Measurements from ENCODE around the gene AGBL1. TPM values are rescaled to one million over a fixed set of nuclear protein-coding genes. Genes with fewer than 3 reads are reported as not detected.
A peak's percentile ranks its signal among the peaks of the same experiment; 100 is the strongest.

Gene AGBL1
- total and polyA plus RNA-seq, 8 donors = under 0.01 to 0.18 TPM; not detected in 6

DNA sequence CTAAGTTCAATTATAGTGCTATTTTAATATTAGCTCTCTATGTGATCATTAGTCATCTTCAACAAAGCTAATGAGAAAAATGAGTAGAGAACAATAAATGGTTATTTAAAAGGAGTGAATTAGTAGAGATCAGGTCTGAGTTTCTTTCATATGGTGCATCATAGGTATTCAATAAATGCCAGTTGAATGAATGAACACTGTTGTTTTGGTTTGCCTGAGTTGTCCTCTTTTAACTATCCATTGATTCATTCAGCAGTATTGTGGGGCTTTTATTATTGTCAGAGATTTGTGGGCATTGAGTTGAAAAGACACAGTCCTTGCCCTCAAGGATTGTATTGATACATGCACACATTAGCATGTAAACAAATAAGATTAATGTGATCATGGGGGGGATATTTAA lies 88.2 kb downstream of the AGBL1 start:
- Histone ChIP-seq H3K9me3 (no peaks in the 10 kb centered on the region), H3K4me3 (no peak overlapping the region), H3K4me1 (peaks cover 0 to 6% (median 0%) of the 10 kb centered on the region in 4 donors), H3K27ac (no peak overlapping the region), H3K27me3 (peaks cover 0 to 4% (median 0%) of the 10 kb centered on the region in 3 donors), H3K36me3 (no peaks in the 10 kb centered on the region)
- intact Hi-C loops (cut with DNase I; ENCODE audit: low total_unique reads) = no loop called here
- no peak for DNase-seq
- TF ChIP-seq POLR2A (IDR thresholded peaks at IDR 0.05) (no peak), EP300 (IDR thresholded peaks at IDR 0.05) (no peak), POLR2AphosphoS5 (IDR thresholded peaks at IDR 0.05) (no peak)
- TF ChIP-seq, protein P1, sequence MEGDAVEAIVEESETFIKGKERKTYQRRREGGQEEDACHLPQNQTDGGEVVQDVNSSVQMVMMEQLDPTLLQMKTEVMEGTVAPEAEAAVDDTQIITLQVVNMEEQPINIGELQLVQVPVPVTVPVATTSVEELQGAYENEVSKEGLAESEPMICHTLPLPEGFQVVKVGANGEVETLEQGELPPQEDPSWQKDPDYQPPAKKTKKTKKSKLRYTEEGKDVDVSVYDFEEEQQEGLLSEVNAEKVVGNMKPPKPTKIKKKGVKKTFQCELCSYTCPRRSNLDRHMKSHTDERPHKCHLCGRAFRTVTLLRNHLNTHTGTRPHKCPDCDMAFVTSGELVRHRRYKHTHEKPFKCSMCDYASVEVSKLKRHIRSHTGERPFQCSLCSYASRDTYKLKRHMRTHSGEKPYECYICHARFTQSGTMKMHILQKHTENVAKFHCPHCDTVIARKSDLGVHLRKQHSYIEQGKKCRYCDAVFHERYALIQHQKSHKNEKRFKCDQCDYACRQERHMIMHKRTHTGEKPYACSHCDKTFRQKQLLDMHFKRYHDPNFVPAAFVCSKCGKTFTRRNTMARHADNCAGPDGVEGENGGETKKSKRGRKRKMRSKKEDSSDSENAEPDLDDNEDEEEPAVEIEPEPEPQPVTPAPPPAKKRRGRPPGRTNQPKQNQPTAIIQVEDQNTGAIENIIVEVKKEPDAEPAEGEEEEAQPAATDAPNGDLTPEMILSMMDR (IDR thresholded peaks at IDR 0.05) = no peak

DNA sequence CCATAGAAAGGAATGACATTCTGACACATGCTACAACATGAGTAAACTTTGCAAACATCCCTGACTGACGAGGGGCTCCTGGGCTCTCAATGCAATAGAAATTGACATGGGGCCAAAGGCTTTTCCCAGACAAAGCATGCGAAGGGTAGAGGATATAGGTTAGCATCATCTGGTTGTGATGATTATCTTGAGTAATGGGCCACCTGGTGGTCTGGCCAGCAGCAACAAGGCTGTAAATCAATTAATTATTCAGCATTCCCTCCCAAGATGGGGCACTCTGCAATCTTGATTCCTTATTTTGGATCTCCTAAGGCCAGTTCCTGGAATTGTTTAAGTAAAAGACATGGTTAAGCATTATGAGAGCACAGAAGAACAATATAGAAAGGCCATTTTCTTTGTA lies 99.2 kb downstream of the AGBL1 start:
- intact Hi-C loops (cut with DNase I; ENCODE audit: low total_unique reads) = no loop called here
- no peaks in the 10 kb centered on the region for H3K27me3 ChIP-seq

DNA sequence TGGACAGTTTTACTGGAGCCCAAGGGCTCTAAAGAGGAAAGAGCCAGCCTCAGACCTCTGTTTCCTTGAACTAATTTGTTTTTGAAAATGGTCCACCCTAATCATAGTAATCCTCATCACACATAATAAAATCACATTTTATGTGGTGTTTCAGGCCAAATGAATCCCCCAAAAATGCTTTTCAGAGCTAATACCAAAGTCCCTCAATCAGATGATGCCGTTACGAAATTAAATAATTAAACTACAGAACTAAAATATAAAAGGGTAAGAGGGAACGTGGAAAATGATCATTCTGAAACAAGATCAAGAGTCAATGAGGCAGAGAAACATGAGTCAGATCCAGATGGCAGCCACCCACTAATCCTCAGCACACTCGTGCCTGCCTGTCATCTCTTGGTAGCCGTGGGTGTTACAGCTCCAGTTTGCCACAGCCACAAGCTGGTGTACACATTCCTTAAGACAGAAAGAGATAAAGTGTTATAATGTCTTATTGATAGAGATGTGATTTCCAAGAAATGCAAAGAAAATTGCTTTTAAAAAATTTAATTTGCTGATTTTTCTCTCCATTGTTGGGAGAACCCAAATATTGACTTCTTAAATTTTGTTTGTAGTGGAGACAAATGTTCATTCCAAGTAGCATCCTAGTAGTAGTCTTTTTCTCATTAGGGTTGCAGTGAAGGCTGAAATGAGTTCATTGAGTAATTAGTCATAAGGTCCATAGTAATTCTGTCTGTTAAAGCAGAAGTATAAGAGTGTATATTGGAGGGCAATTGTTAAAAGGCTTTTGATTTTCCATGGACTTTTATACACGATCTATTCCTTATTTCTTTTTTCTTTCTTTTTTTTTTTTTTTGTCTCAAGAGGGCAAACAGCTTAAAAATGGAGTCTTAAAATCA lies 104.2 kb downstream of the AGBL1 start:
- 60 to 67% (median 64%) methylated on average over 6 of the region's 6 CpGs for WGBS, 5 donors

More for the DNA sequence above, 99.2 kb downstream of the AGBL1 start:
- no peak for DNase-seq
- no peaks in the 10 kb centered on the region for H3K9me3 ChIP-seq
- whole genome bisulfite sequencing, 5 donors = 31 to 42% (median 36%) methylated on average over 2 of the region's 2 CpGs
- H3K4me3 ChIP-seq = no peak overlapping the region
- H3K36me3 ChIP-seq = no peaks in the 10 kb centered on the region
- H3K27ac ChIP-seq = no peak overlapping the region
- no peaks in the 10 kb centered on the region for H3K4me1 ChIP-seq
- TF ChIP-seq EP300 (IDR thresholded peaks at IDR 0.05) (no peak), POLR2A (IDR thresholded peaks at IDR 0.05) (no peak)
- TF ChIP-seq, protein P1 (IDR thresholded peaks at IDR 0.05) = no peak

DNA sequence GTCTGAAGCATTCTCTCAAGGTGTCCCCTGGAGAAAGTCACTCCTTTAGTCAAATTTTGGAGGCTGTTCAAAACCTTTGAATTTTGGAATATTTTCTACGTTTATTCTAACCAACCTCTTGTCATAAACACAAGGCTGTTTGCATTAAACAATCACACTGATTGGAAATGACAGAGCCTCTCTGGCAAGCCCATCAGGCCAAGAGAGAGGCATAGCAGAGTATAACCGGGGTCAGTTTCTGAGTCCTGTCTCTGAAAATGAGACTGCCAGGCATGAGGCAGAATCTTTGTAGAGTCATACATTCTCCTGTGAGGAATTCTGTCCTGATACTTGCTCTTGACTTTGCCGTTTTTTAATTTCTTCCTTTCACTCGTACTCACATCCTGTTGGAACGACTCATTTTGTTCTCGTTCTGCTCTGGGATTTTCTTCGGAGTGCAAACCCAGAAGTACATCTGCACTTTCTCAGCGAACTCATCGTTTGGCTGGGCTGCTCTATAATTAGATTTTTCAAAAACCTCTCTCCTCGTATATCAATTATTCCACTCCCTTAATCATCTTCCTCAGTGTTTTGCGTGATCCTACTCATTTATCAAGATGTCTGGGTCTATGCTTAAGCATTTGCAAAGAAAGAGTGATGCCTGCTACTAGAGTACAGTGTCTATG lies 114.2 kb downstream of the AGBL1 start:
- Histone ChIP-seq H3K4me3 (no peak overlapping the region), H3K27me3 (no peaks in the 10 kb centered on the region), H3K4me1 (no peaks in the 10 kb centered on the region), H3K36me3 (no peaks in the 10 kb centered on the region), H3K27ac (peak overlapping the region in 2 of 5 donors; percentile 10 to 39), H3K9me3 (no peaks in the 10 kb centered on the region)
- TF ChIP-seq POLR2A (IDR thresholded peaks at IDR 0.05) (no peak), EP300 (IDR thresholded peaks at IDR 0.05) (no peak), POLR2AphosphoS5 (IDR thresholded peaks at IDR 0.05) (no peak)
- TF ChIP-seq, protein P1 (IDR thresholded peaks at IDR 0.05) = no peak
- intact Hi-C loops (cut with DNase I; ENCODE audit: low total_unique reads) = no loop called here
- 47 to 69% (median 69%) methylated on average over 11 of the region's 11 CpGs for WGBS, 5 donors
- peak in 1 of 2 donors; percentile 55 for DNase-seq

More for the DNA sequence above, 104.2 kb downstream of the AGBL1 start:
- no peaks in the 10 kb centered on the region for H3K9me3 ChIP-seq
- H3K27ac ChIP-seq = no peak overlapping the region
- H3K4me3 ChIP-seq = no peak overlapping the region
- no peaks in the 10 kb centered on the region for H3K36me3 ChIP-seq
- intact Hi-C loops (cut with DNase I; ENCODE audit: low total_unique reads) = no loop called here
- TF ChIP-seq EP300 (IDR thresholded peaks at IDR 0.05) (no peak), POLR2AphosphoS5 (IDR thresholded peaks at IDR 0.05) (no peak), POLR2A (IDR thresholded peaks at IDR 0.05) (no peak)
- TF ChIP-seq, protein P1 (IDR thresholded peaks at IDR 0.05) = no peak
- H3K4me1 ChIP-seq = no peaks in the 10 kb centered on the region
- DNase-seq = no peak
- no peaks in the 10 kb centered on the region for H3K27me3 ChIP-seq
